ENCODE results near the gene LRP6. TPM values are rescaled to one million over a fixed set of nuclear protein-coding genes. Genes with fewer than 3 reads are reported as not detected.
A peak's percentile ranks its signal among the peaks of the same experiment; 100 is the strongest.

The LRP6 gene
- total and polyA plus RNA-seq, 2 of the 13 experiments (the other 11 are each of a cell fraction or from before 2014, with no cell fraction given): 33.8 to 42.0 TPM

DNA sequence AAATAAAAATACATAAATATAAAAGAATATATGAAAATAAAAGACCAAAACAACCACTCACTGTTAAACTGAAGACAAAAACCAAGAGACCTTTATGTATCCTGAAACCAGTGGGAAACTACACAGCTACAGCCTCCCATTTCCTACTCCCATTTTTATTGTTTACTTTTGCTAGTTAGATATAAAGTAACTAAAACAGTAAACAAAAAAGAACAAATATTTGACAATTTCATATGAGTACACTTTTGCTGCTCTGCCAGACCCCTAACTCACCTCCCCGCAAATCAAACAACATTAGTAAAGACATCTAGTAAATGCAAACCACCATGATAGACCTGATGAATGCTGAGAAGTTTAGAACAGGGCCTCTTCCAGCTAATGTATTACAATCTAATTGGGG, 99.0 kb downstream of the LRP6 start (continued):
- peak; percentile 15; the same call in 1 of the 2 replicates for TF ChIP-seq MIXL1 (CRISPR knock-in tag; IDR thresholded peaks at IDR 0.05)
- TF ChIP-seq, protein P1, sequence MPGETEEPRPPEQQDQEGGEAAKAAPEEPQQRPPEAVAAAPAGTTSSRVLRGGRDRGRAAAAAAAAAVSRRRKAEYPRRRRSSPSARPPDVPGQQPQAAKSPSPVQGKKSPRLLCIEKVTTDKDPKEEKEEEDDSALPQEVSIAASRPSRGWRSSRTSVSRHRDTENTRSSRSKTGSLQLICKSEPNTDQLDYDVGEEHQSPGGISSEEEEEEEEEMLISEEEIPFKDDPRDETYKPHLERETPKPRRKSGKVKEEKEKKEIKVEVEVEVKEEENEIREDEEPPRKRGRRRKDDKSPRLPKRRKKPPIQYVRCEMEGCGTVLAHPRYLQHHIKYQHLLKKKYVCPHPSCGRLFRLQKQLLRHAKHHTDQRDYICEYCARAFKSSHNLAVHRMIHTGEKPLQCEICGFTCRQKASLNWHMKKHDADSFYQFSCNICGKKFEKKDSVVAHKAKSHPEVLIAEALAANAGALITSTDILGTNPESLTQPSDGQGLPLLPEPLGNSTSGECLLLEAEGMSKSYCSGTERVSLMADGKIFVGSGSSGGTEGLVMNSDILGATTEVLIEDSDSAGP (CRISPR knock-in tag; IDR thresholded peaks at IDR 0.05; ENCODE audit: borderline replicate concordance): no peak
- TF ChIP-seq SSRP1 (CRISPR knock-in tag; IDR thresholded peaks at IDR 0.05): no peak
- no peak for TF ChIP-seq POLR2AphosphoS2 (IDR thresholded peaks at IDR 0.05; ENCODE audit: low read depth, low read length)
- TF ChIP-seq, protein P2, sequence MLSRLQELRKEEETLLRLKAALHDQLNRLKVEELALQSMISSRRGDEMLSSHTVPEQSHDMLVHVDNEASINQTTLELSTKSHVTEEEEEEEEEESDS (CRISPR knock-in tag; IDR thresholded peaks at IDR 0.05; ENCODE audit: borderline replicate concordance): no peak
- no peak for TF ChIP-seq SOX6 (IDR thresholded peaks at IDR 0.05)
- peak; percentile 21; the same call in 1 of the 2 replicates for TF ChIP-seq SOX6 (CRISPR knock-in tag; IDR thresholded peaks at IDR 0.05)
- TF ChIP-seq FOXP1 (IDR thresholded peaks at IDR 0.05): no peak
- peak; percentile 67; the same call in 1 of the 2 replicates for TF ChIP-seq FOXP1 (CRISPR knock-in tag; IDR thresholded peaks at IDR 0.05)
- no peak for TF ChIP-seq CCDC6 (CRISPR knock-in tag; IDR thresholded peaks at IDR 0.05)
- no peak for TF ChIP-seq ZBTB21 (CRISPR knock-in tag; IDR thresholded peaks at IDR 0.05)
- TF ChIP-seq SRSF1 (optimal IDR thresholded peaks at IDR 0.05; ENCODE audit: low read depth, low read length): no peak
- no peak for TF ChIP-seq SP5 (CRISPR knock-in tag; IDR thresholded peaks at IDR 0.05; ENCODE audit: borderline replicate concordance, low read depth)
- TF ChIP-seq PHF21A (CRISPR knock-in tag; IDR thresholded peaks at IDR 0.05): no peak
- no peak for TF ChIP-seq ZNF878 (CRISPR knock-in tag; IDR thresholded peaks at IDR 0.05)
- TF ChIP-seq HIVEP1 (CRISPR knock-in tag; IDR thresholded peaks at IDR 0.05): no peak
- TF ChIP-seq CEBPG (CRISPR knock-in tag; IDR thresholded peaks at IDR 0.05): no peak
- TF ChIP-seq FOXA3 (CRISPR knock-in tag; IDR thresholded peaks at IDR 0.05): peak; percentile 70
- TF ChIP-seq, protein P3, sequence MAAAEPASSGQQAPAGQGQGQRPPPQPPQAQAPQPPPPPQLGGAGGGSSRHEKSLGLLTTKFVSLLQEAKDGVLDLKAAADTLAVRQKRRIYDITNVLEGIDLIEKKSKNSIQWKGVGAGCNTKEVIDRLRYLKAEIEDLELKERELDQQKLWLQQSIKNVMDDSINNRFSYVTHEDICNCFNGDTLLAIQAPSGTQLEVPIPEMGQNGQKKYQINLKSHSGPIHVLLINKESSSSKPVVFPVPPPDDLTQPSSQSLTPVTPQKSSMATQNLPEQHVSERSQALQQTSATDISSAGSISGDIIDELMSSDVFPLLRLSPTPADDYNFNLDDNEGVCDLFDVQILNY (CRISPR knock-in tag; conservative IDR thresholded peaks at IDR 0.05): no peak
- TF ChIP-seq, protein P4, sequence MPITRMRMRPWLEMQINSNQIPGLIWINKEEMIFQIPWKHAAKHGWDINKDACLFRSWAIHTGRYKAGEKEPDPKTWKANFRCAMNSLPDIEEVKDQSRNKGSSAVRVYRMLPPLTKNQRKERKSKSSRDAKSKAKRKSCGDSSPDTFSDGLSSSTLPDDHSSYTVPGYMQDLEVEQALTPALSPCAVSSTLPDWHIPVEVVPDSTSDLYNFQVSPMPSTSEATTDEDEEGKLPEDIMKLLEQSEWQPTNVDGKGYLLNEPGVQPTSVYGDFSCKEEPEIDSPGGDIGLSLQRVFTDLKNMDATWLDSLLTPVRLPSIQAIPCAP (CRISPR knock-in tag; IDR thresholded peaks at IDR 0.05; ENCODE audit: low read depth): no peak
- TF ChIP-seq KMT2A (CRISPR knock-in tag; IDR thresholded peaks at IDR 0.05): no peak
- no peak for TF ChIP-seq ZNF790 (CRISPR knock-in tag; IDR thresholded peaks at IDR 0.05; ENCODE audit: borderline replicate concordance)
- no peak for TF ChIP-seq ZNF10 (CRISPR knock-in tag; IDR thresholded peaks at IDR 0.05; ENCODE audit: borderline replicate concordance, low read depth)
- TF ChIP-seq, protein P5, sequence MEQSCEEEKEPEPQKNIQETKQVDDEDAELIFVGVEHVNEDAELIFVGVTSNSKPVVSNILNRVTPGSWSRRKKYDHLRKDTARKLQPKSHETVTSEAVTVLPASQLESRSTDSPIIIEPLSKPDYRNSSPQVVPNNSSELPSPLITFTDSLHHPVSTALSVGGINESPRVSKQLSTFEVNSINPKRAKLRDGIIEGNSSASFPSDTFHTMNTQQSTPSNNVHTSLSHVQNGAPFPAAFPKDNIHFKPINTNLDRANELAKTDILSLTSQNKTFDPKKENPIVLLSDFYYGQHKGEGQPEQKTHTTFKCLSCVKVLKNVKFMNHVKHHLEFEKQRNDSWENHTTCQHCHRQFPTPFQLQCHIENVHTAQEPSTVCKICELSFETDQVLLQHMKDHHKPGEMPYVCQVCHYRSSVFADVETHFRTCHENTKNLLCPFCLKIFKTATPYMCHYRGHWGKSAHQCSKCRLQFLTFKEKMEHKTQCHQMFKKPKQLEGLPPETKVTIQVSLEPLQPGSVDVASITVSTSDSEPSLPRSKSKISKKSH (CRISPR knock-in tag; IDR thresholded peaks at IDR 0.05; ENCODE audit: borderline replicate concordance): no peak
- TF ChIP-seq JARID2 (CRISPR knock-in tag; IDR thresholded peaks at IDR 0.05; ENCODE audit: insufficient replicate concordance): no peak
- no peak for TF ChIP-seq ZNF451 (CRISPR knock-in tag; IDR thresholded peaks at IDR 0.05)
- no peak for TF ChIP-seq ZNF556 (CRISPR knock-in tag; IDR thresholded peaks at IDR 0.05; ENCODE audit: borderline replicate concordance)
- no peak for TF ChIP-seq ZNF83 (CRISPR knock-in tag; IDR thresholded peaks at IDR 0.05; ENCODE audit: borderline replicate concordance)
- TF ChIP-seq KAT2B (IDR thresholded peaks at IDR 0.05; ENCODE audit: borderline replicate concordance, low read depth, low read length): no peak
- TF ChIP-seq POGZ (CRISPR knock-in tag; IDR thresholded peaks at IDR 0.05): 0 out of 2 replicates have a peak, but pooled peaks have one; percentile 14

Measured in HepG2 (cell line).